HG03469 (cell line): ENCODE data around the gene SLC25A38.
"Not testable (repeated sequence)": the region's sequence is repeated elsewhere in the genome, so short reads cannot be mapped to it uniquely, and the experiment has no call there.

ENCODE experiments used
- ATAC-seq: cut with Tn5 transposase; IDR thresholded peaks from one replicate; pipeline ENCODE4 v1.9.1; 2021; ENCODE audit warnings: mild to moderate bottlenecking, moderate library complexity, moderate number of reproducible peaks; ENCODE audit not compliant: unreplicated experiment

The SLC25A38 gene, protein sequence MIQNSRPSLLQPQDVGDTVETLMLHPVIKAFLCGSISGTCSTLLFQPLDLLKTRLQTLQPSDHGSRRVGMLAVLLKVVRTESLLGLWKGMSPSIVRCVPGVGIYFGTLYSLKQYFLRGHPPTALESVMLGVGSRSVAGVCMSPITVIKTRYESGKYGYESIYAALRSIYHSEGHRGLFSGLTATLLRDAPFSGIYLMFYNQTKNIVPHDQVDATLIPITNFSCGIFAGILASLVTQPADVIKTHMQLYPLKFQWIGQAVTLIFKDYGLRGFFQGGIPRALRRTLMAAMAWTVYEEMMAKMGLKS

DNA sequence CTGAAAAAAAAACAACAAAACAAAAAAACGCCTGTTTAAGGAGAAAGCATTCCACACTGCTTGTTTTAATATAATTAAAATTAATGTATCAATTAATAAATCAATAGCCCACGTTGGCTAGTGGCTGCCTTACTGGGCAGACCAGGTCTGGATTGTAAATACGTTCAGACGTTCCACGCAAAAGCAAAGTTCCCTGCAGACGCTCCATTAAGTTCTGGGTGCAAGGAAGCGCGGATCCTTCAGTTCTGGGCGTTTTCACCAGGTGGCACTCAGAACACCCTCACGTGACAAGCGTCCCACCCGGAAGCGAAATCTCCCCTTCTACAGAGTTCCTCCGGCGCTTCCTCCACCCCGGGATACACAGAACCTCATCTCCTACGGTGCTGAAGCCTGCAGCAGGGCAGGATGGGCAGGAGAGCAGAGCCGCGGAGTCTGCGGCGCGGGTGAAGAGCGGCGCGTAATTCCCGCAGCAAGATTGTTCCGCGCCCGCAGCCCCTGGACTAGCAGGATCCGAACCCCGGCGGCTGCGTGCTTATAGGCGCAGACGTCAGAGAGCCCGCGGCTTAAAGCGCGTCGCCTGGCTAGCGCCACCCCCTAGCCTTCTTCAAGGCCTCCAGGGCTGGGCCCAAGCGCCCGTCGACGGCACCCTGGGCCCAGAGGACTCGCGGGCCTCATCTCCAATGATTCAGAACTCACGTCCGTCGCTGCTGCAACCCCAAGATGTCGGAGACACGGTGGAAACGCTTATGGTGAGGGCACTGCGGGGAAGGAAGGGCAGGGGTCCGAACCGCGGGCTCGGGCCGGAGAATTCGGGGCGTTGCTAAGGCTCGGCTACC, at the start of gene SLC25A38:
Gene SLC25A38 (plus strand): TSS at position 326 of the 836 bp plus-strand sequence. CDS start 355 bp downstream, at position 681.
- peak; percentile 45 for ATAC-seq

DNA sequence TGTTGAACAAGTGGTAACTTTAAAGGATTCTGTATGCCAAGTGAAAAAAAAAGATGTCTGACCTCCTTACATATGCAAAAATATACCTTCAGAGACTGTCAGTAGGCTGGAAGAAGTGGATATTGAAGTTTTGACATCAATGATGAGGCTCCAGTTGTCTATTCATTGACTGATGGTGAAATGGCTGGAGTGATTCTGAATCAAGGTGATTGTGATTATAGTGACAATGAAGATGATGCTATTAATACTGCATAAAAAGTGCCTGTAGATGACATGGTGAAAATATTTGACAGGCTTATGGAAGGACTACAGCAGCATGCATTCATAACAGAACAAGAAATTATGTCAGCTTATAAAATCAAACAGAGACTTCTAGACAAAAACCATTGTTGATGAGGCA, 49.6 kb upstream of the SLC25A38 start:
- no peak for ATAC-seq

DNA sequence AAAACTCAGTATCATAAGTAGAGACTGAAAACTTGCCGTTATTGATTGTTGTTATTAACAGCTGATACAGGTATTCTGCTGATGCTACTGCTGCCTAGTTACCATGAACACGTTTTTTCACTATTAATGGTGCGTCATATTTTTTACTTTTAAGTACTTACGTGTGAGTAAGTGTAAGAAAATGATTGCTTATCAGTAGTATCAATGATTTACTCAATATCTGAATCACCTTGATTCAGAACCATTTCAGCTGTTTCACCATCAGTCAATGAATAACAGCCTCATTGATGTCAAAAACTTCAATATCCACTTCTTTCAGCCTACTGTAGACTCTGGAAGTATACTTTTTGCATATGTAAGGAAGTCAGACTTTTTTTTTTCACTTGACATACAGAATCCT, 49.0 kb upstream of the SLC25A38 start:
- ATAC-seq = no peak

DNA sequence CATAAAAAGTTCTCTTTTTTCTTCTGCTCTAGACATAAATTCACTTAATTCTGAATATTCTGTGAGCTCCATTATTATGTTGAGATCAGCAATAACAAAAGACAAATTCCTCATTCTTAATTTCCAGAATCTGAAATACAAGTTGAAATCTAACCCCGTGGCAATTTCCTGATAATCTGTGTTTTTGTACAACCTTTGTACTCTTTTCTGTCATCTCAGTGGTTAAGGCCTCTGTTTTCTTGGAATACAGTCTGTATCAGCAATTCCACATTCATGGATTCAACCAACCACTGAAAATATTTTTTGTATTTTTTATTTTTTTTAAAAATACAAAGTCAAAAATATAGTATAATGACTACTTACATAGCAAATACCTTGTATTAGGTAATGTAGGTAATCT, 45.0 kb upstream of the SLC25A38 start:
- ATAC-seq = no peak

DNA sequence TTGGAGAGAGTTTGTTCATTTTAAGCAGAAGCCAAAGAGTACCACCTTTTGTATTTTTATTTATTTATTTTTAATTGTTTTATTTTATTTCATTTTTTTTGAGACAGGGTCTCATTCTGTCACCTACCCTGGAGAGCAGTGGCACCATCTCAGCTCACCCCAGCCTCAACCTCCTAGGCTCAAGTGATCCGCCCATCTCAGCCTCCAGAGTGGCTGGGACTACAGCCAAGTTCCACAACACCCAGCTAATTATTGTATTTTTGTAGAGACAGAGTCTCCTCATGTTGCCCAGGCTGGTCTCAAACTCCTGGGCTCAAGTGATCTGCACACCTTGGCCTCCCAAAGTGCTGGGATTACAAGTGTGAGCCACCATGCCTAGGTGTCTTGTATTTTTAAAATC, 44.1 kb upstream of the SLC25A38 start:
- ATAC-seq = no peak

DNA sequence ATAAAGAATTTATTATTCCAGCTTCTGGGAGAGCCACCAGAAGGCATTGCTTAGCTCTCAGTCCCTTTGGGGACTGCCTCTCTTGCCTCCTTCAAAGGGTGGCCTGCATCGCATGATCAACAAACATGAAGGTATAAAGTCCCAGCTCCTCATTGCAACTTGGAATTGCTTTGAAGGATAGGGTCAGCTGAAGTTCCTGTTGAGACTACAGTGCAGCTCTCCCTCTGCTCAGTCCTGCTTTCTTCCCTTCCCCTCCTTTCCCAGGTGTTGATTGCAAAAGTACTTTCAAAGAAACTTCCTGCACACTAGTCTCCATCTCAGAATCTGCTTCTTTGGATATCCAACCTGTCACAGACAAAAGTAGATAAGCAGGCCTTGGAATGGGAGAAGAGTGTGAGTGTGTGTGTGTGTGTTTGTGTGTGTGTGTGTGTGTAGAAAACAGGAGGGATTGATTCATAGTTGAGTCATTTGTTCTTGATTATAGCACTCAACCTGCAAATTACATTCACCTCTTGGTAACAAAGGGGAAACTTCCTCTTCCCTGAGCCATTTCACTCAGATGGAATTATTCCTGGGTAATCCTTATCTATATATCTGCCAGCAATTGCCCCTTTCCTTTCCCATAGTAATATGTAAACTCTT, 40.0 kb upstream of the SLC25A38 start:
- ATAC-seq = no peak

DNA sequence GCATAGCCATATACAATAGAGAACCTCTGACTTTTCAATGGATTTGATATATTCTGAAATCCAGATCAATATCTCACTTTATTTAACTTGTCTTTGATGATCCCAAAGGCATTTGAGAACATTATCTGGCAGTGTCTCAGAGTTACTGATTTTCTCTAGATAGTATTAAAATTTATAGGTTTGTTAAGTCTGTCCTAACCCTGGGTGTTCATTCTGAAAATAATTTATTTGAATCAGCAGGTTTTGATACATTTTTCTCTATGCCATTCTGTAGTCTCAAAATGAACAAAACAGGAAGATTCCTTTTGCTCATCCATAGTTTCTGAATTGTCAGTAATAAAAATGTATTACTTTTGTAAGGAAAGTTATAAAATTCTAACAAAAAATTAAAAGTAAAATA, 39.4 kb upstream of the SLC25A38 start:
- no peak for ATAC-seq

DNA sequence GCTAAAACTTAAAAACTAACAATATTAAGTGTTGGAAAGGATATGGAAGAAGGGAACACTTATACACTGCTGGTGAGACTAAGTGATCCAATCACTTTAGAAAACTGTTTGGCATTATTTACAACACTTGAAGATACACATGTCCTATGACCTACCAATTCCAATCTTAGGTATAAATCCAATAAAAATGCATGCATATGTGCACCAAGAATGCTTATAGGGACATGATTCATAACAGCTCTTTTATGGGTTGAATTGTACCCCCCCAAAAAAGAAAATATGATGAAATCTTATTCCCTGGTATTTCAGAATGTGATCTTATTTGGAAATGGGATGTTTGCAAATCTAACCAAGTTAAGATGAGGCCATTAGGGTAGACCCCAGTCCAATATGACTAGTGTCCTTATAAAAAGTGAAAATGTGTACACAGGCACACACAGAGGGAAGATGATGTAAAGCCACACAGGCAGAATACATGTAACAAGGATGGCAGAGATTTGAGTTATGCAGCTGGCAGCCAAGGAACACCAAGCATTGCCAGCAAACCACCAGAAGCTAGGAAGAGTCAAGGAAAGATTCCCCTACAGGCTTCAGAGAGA, 38.3 kb upstream of the SLC25A38 start:
- ATAC-seq = no peak

DNA sequence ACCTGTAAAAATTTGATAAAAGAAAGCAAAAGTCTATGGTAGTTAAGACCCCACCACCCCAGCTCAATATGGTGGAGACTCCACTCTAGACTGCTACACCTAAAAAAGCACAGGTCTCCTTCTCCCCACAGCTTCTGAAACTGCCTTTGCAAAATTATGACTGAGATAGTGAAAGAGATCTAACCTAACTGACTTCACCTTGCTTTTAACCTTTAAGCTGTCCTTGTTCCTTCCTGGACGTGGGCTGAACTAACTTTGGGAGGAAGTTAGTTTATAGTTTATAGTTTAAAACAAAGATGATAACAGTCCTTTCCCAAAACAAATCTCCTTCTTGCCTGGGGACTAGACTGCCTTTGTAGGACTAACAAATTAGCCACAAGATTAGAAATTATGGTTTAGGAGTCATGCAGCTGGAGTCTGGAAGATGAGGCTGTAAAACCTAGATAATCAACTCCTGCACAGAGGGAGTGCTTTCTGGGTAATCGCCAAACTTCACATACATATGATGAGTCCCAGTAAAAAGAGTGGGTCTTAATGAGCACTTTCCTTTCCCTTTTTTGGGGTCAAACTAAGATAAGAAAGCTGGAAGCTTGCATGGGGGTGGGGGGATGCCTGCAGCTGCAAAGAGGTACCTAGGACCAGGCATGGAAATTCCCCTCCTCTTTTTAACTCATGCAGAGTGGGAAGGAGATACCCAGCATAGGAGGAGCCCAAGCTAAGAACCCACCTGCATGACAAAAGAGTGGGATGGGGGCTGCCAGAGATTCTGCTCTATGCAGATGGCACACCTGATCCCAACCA, 36.2 kb upstream of the SLC25A38 start:
- ATAC-seq = peak; percentile 76

DNA sequence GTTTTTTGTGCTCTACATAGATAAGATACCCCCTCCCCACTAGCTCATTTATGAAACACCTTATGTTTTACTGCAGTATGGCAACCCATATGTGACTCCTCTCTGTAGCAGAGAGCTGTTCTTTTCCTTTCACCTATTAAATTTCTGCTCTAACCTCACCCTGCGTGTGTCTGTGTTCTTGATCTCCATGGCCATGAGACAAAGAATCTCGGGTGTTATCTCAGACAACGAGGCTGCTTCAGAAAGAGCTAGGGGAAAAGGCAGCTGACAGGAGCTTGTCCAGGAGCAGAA, 35.6 kb upstream of the SLC25A38 start:
- no peak for ATAC-seq

DNA sequence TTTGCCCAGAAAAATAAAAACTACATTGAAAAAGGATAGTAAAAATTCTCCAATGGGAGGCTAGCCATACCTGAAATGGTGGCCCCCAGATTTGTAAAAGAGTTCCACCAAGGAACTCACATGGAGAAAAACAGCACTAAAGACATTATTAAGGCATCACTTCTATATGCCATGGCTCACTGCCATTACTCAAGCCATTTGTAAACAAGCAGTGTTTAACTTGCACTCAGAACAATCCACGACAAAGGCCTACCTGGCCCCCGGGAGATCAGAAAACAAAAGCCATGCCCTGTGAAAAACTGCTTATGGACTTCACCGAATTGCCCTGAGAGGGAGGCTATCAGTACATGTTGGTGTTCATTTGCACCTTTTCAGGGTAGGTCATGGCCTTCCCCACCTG, 34.1 kb upstream of the SLC25A38 start:
- no peak for ATAC-seq

DNA sequence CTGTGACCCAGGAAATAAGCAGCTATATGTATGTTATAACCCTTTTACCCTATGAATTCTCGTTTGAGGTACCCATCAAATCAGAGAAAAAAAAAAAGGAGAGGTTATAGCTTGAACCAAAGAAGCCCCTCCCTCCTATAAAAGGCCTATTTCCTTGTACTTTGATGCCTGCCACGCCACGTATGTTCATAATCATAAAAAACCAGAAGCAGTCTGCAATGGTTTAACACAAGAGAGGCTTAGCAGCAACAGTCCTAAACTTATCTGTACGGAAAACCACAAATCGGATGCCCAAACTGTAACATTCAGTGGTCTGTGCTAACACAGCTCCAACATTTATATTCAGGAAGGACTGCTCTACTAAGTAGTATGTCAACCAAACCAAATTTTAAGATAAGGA, 32.5 kb upstream of the SLC25A38 start:
- ATAC-seq = no peak

DNA sequence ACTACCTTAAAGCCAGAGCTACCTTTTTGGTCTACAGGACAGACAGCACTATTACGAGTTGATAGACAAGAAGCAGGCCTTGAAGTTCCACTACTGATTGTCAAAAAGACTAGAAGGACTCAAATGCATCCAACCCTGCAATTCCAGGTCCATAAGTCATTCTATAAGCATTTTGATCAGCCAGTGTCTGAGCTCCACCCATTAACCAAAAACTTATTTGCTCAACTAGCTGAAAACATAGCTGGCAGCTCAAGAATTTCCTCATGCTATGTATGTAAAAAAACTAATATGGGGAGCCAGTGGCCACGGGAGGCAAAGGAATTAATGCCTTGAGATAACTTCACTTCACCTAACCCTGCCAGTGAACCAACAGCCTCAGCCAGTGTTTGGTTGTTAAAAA, 32.0 kb upstream of the SLC25A38 start:
- ATAC-seq = not testable (repeated sequence)

DNA sequence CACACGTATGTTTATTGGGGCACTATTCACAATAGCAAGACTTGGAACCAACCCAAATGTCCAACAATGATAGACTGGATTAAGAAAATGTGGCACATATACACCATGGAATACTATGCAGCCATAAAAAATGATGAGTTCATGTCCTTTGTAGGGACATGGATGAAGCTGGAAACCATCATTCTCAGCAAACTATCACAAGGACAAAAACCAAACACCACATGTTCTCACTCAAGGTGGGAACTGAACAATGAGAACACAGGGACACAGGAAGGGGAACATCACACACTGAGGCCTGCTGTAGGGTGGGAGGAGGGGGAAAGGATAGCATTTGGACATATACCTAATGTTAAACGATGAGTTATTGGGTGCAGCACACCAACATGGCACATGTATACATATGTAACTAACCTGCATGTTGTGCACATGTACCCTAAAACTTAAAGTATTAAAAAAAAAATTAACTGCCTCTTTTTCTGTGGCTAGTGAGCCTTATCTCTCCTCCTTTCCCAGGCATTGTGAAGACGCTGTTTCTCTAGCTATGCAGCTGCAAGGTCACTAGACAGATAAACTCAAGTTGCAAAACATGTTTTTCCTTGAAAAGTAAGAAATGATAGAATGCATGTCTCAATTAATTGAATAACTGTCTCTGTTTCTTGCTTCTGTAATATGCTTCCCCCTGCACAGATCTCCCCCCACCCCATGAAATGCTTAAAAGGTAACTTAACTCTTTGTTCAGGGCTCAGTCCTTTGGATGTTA, 29.8 kb upstream of the SLC25A38 start:
- not testable (repeated sequence) for ATAC-seq

DNA sequence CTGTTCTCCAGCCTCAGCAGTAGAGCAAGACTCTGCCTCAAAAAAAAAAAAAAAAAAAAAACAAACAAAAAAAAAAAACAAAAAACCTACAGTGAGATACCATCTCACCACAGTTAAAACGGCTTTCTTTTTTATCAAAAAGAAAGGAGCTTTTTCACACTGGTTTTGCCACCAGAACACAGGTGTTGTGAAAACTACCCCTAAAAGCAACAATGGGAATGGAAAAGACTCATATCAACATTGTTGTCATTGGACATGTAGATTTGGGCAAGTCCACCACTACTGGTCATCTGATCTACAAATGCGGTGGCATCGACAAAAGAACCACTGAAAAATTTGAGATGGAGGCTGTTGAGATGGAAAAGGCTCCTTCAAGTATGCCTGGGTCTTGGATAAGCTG, 24.8 kb upstream of the SLC25A38 start:
- ATAC-seq = no peak

DNA sequence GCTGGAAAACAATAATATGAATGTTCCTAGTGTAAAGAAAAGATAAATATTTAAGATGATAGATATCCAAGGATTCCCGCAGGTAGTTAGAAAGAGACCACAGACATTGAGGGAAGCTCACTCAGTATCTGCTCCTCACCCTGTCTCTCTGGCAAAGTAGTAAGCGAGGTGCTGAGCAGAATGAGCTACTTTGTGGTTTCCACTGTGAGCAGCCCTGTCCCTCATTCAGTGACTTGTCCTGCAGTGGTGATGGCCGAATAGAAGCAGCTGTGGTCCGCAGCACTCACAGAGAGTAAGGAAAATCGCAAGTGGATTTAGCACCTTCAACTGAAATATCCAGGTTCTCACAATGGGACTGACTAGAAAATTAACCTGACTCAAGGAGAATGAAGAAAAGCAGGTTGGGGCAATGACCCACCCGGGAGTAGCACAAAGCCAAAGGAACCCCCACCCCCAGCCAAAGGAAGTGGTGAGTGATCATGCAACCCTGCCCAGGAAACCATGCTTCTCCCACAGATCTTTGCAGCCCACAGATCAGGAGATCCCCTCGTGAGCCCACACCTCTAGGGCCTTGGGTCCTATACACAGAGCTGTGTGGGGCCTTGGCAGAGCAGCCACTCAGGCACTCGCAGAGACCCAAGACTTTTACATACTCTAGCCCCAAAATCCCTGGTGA, 21.8 kb upstream of the SLC25A38 start:
- no peak for ATAC-seq

DNA sequence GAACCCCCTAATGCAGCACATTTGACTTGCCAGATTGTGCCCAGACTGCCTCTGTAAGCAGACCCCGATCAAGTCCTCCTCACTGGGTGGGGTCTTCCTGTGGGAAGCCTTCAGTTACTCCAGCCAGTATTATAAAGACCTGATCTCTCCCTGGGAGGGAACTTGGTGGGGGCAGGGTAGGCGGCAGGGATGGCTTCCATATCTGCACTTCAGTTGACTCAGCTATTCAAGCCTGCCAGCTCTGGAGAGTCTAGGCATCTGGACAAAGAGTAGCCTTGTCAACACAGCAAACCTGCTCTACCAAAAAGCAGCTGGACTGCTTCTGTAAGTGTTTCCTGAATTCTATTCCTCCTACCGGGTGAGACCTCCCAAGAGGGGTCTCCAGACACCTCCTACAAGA, 21.0 kb upstream of the SLC25A38 start:
- no peak for ATAC-seq

DNA sequence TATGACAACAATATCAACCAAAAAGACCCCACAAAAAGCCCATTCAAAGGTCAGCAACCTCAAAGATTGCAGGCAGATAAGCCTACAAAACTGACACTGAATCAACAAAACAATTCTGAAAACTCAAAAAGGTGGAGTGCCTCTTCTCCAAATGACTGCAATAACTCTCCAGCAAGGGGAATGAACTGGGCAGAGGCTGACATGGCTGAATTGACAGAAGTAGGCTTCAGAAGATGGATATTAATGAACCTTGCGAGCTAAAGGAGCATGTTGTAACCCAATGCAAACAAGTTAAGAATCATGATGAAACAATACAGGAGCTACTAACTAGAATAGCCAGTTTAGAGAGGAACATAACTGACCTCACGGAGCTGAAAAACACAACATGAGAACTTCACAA, 20.4 kb upstream of the SLC25A38 start:
- ATAC-seq = no peak

DNA sequence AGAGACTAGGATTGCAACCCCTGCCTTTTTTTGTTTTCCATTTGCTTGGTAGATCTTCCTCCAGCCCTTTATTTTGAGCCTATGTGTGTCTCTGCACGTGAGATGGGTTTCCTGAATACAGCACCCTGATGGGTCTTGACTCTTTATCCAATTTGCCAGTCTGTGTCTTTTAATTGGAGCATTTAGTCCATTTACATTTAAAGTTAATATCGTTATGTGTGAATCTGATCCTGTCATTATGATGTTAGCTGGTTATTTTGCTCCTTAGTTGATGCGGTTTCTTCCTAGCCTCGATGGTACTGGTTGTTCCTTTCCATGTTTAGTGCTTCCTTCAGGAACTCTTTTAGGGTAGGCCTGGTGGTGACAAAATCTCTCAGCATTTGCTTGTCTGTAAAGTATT, 12.7 kb upstream of the SLC25A38 start:
- ATAC-seq = not testable (repeated sequence)

DNA sequence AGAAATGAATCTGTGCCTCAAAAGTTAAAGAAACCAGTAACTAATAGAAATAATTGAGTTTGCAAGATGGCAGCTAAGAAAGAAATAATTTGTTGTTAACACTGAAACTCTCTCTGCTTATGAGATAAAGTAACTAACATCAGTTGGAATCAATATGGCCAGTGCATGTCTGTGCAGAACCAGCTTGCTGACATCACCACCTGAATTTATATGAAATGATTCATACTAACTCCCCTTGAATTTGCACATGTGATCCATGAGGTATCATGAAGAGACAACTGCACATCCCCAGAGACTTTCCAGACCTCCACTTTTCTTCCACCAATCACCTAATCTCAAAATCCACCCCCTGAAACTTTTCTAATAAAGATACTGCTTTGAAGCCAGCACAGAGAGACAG, 10.3 kb upstream of the SLC25A38 start:
- no peak for ATAC-seq
